ENCODE results near the gene CLK2. TPM values are rescaled to one million over a fixed set of nuclear protein-coding genes. Genes with fewer than 3 reads are reported as not detected.
"Not testable (repeated sequence)": the region's sequence is repeated elsewhere in the genome, so short reads cannot be mapped to it uniquely, and the experiment has no call there.

The CLK2 gene
- total RNA-seq, 4 donors from 2014 or later = 17.6 to 32.0 (median 25.3) TPM

- intact Hi-C loops (cut with DNase I) = no loop called here
- TF ChIP-seq POLR2AphosphoS5 (IDR thresholded peaks at IDR 0.05) (no peak), EP300 (IDR thresholded peaks at IDR 0.05) (no peak), POLR2A (IDR thresholded peaks at IDR 0.05; ENCODE audit: low read depth) (no peak), CTCF (IDR thresholded peaks at IDR 0.05) (no peak)
- no peak for DNase-seq (ENCODE audit: extremely low spot score)
- Histone ChIP-seq H3K4me1 (peaks cover 20 to 47% (median 44%) of the 10 kb centered on the region in 4 donors), H3K4me3 (no peak overlapping the region), H3K27me3 (no peaks in the 10 kb centered on the region), H3K36me3 (no peaks in the 10 kb centered on the region), H3K9me3 (no peaks in the 10 kb centered on the region), H3K27ac (replicated peaks in 1 of 4) (no peak overlapping the region)
- WGBS = 82% methylated on average over 7 of the region's 7 CpGs
Observed at GRCh38 chr1:155223047-155223446, 50.3 kb downstream of the CLK2 start.

- H3K27ac ChIP-seq (replicated peaks in 1 of 4); H3K36me3 ChIP-seq; DNase-seq (ENCODE audit: extremely low spot score); H3K9me3 ChIP-seq; H3K27me3 ChIP-seq; intact Hi-C loops (cut with DNase I); H3K4me3 ChIP-seq: not testable (repeated sequence)
- peaks cover 5 to 27% (median 23%) of the 10 kb centered on the region in 4 donors for H3K4me1 ChIP-seq
- WGBS = 90% methylated on average over 10 of the region's 10 CpGs
Observed at GRCh38 chr1:155220211-155220965, 52.9 kb downstream of the CLK2 start.

- H3K27ac ChIP-seq (replicated peaks in 1 of 4) = no peak overlapping the region
- H3K4me3 ChIP-seq = peak overlapping the region in 3 of 4 donors; percentile 15 to 33 (median 29)
- no peaks in the 10 kb centered on the region for H3K27me3 ChIP-seq
- peaks cover 5 to 20% (median 15%) of the 10 kb centered on the region in 4 donors for H3K4me1 ChIP-seq
- 0% methylated on average over 1 of the region's 1 CpG for WGBS
- TF ChIP-seq CTCF (IDR thresholded peaks at IDR 0.05) (no peak), POLR2A (IDR thresholded peaks at IDR 0.05; ENCODE audit: low read depth) (no peak), EP300 (IDR thresholded peaks at IDR 0.05) (no peak), POLR2AphosphoS5 (IDR thresholded peaks at IDR 0.05) (no peak)
- H3K9me3 ChIP-seq = no peaks in the 10 kb centered on the region
- intact Hi-C loops (cut with DNase I) = no loop called here
- peaks cover 0 to 16% (median 7%) of the 10 kb centered on the region in 4 donors for H3K36me3 ChIP-seq
- DNase-seq (ENCODE audit: extremely low spot score) = no peak
Observed at GRCh38 chr1:155219592-155220031, 53.7 kb downstream of the CLK2 start.

- no peak for TF ChIP-seq POLR2A (IDR thresholded peaks at IDR 0.05; ENCODE audit: low read depth)
- TF ChIP-seq EP300 (IDR thresholded peaks at IDR 0.05) = no peak
- no peak for TF ChIP-seq CTCF (IDR thresholded peaks at IDR 0.05)
- TF ChIP-seq POLR2AphosphoS5 (IDR thresholded peaks at IDR 0.05) = peak in 1 of 2 donors; percentile 48
- peaks cover 5 to 14% (median 12%) of the 10 kb centered on the region in 4 donors for H3K4me1 ChIP-seq
- H3K36me3 ChIP-seq = peaks cover 0 to 17% (median 7%) of the 10 kb centered on the region in 4 donors
- H3K27ac ChIP-seq (replicated peaks in 1 of 4) = no peak overlapping the region
- DNase-seq (ENCODE audit: extremely low spot score) = no peak
- 35% methylated on average over 7 of the region's 7 CpGs for WGBS
- H3K4me3 ChIP-seq = peak overlapping the region; percentile 15 to 33 (median 28)
- intact Hi-C loops (cut with DNase I) = no loop called here
- H3K9me3 ChIP-seq = no peaks in the 10 kb centered on the region
- no peaks in the 10 kb centered on the region for H3K27me3 ChIP-seq
Observed at GRCh38 chr1:155218854-155219591, 54.3 kb downstream of the CLK2 start.

GRCh38 chr1:155214702-155215101 is 58.6 kb downstream of the CLK2 start:
- peaks cover 7 to 29% (median 23%) of the 10 kb centered on the region in 4 donors for H3K4me1 ChIP-seq
- intact Hi-C loops (cut with DNase I); H3K9me3 ChIP-seq; H3K27ac ChIP-seq (replicated peaks in 1 of 4); H3K4me3 ChIP-seq; H3K27me3 ChIP-seq; DNase-seq (ENCODE audit: extremely low spot score): not testable (repeated sequence)
- 65% methylated on average over 4 of the region's 10 CpGs for WGBS
- H3K36me3 ChIP-seq = peaks cover 0 to 39% (median 28%) of the 10 kb centered on the region in 4 donors

Other genes starting within 250 kb of the CLK2 start
- under 1 TPM in 2 of 4 donors, not detected in 2; 0.11 to 0.19 TPM for gene DCST2, start 239.7 kb downstream of the CLK2 start, total RNA-seq
- gene DCST1, start 239.7 kb downstream of the CLK2 start, total RNA-seq = under 1 TPM in 1 of 4 donors, not detected in 3; 0.42 TPM
- 100 to 1,000 TPM in 2 of 4 donors, 10 to 100 TPM in 2; 61.5 to 142 (median 115) TPM for gene ADAM15, start 222.2 kb downstream of the CLK2 start, total RNA-seq
- gene EFNA4, start 209.8 kb downstream of the CLK2 start, total RNA-seq = 1 to 10 TPM in 3 of 4 donors, under 1 TPM in 1; 0.83 to 4.5 (median 3.2) TPM
- gene EFNA3, start 194.7 kb downstream of the CLK2 start, total RNA-seq = 1 to 10 TPM in 2 of 4 donors, under 1 TPM in 1, not detected in 1; 0.91 to 1.7 (median 1.7) TPM
- gene EFNA1, start 145.6 kb downstream of the CLK2 start, total RNA-seq = 10 to 100 TPM; 11.2 to 37.3 (median 27.5) TPM
- gene SLC50A1, start 137.7 kb downstream of the CLK2 start, total RNA-seq = 10 to 100 TPM; 13.3 to 18.7 (median 15.2) TPM
- 100 to 1,000 TPM in 2 of 4 donors, 10 to 100 TPM in 2; 54.5 to 176 (median 80.6) TPM for gene DPM3, start 133.0 kb downstream of the CLK2 start, total RNA-seq
- 100 to 1,000 TPM in 2 of 4 donors, 10 to 100 TPM in 2; 76.0 to 146 (median 108) TPM for gene KRTCAP2, start 100.2 kb downstream of the CLK2 start, total RNA-seq
- gene TRIM46, start 99.7 kb downstream of the CLK2 start, total RNA-seq = 1 to 10 TPM in 1 of 4 donors, under 1 TPM in 2, not detected in 1; 0.13 to 1.7 (median 0.17) TPM
- gene THBS3, start 65.6 kb downstream of the CLK2 start, total RNA-seq = 10 to 100 TPM; 16.2 to 37.4 (median 23.4) TPM
- 10 to 100 TPM; 34.1 to 52.8 (median 38.0) TPM for gene MTX1, start 64.8 kb downstream of the CLK2 start, total RNA-seq
- 10 to 100 TPM; 15.1 to 38.7 (median 22.6) TPM for gene ENTREP3, start 18.0 kb downstream of the CLK2 start, total RNA-seq
- gene SCAMP3, start 11.1 kb downstream of the CLK2 start, total RNA-seq = 10 to 100 TPM; 33.6 to 56.0 (median 43.5) TPM
- gene HCN3, start 4.0 kb upstream of the CLK2 start, total RNA-seq = 1 to 10 TPM; 1.0 to 2.1 (median 1.4) TPM
- gene PKLR, start 27.9 kb upstream of the CLK2 start, total RNA-seq = not detected
- gene FDPS, start 35.4 kb upstream of the CLK2 start, total RNA-seq = 10 to 100 TPM; 70.2 to 97.2 (median 82.0) TPM
- 10 to 100 TPM; 15.6 to 35.4 (median 27.2) TPM for gene RUSC1, start 47.4 kb upstream of the CLK2 start, total RNA-seq

All from esophagus muscularis mucosa (tissue), 4 donors.